ENCODE data around the gene MYL7. TPM values are rescaled to one million over a fixed set of nuclear protein-coding genes. Genes with fewer than 3 reads are reported as not detected.
"Not testable (repeated sequence)": the region's sequence is repeated elsewhere in the genome, so short reads cannot be mapped to it uniquely, and the experiment has no call there.

MYL7 gene
- total RNA-seq, 1 donor from 2014 or later: 1.2 TPM

DNA sequence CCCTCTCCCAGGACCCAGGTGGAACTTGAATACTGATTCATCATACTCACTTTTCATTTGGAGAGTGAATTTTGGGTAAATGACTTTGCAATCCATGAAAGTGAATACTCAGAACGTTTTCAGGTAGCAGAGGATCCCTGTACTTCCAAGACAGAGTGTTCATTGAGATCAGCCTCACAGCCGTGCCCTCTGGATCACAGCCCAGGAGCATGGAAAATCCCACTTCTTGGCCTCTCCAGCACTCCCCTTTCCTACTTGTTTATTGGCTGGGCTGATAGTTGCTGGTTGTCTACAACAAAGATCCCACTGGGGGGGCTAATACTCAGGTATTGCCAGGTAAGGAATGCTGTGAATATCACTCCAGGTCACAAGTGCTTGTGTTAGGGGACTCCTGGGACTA is 42.3 kb upstream of the MYL7 start:
- H3K36me3 ChIP-seq (ENCODE audit: control insufficient read depth, insufficient read depth, low read length): no peaks in the 10 kb centered on the region
- no peaks in the 10 kb centered on the region for H3K27me3 ChIP-seq (ENCODE audit: control insufficient read depth, insufficient read depth, low read length)
- H3K4me3 ChIP-seq (ENCODE audit: low read depth, low read length): no peak overlapping the region
- TF ChIP-seq, protein P1, sequence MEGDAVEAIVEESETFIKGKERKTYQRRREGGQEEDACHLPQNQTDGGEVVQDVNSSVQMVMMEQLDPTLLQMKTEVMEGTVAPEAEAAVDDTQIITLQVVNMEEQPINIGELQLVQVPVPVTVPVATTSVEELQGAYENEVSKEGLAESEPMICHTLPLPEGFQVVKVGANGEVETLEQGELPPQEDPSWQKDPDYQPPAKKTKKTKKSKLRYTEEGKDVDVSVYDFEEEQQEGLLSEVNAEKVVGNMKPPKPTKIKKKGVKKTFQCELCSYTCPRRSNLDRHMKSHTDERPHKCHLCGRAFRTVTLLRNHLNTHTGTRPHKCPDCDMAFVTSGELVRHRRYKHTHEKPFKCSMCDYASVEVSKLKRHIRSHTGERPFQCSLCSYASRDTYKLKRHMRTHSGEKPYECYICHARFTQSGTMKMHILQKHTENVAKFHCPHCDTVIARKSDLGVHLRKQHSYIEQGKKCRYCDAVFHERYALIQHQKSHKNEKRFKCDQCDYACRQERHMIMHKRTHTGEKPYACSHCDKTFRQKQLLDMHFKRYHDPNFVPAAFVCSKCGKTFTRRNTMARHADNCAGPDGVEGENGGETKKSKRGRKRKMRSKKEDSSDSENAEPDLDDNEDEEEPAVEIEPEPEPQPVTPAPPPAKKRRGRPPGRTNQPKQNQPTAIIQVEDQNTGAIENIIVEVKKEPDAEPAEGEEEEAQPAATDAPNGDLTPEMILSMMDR (IDR thresholded peaks at IDR 0.05; ENCODE audit: insufficient read depth, low read length, poor library complexity, severe bottlenecking): no peak
- no peak for DNase-seq (ENCODE audit: low read depth)

DNA sequence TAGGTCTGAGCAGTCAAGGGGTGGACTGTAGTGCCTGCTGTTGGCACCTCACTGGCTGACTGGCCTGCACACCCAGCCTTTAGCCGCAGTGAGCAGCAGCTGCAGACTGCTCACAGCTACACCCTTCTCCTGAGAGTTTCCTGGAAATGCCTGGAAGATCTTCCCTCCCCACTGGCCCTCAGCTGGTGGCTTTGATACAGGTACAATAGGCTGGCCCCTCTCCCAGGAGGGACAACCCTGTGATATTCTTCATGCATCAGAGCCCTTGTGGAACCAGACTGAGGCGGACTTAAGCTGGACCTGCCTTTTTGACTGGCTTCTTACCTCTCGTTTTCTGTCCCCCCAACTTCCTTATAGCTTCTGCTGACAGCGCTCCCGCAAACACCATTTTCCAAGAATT is 41.7 kb upstream of the MYL7 start:
- TF ChIP-seq, protein P1 (IDR thresholded peaks at IDR 0.05; ENCODE audit: insufficient read depth, low read length, poor library complexity, severe bottlenecking): no peak
- DNase-seq (ENCODE audit: low read depth): no peak
- H3K36me3 ChIP-seq (ENCODE audit: control insufficient read depth, insufficient read depth, low read length): no peaks in the 10 kb centered on the region
- H3K27me3 ChIP-seq (ENCODE audit: control insufficient read depth, insufficient read depth, low read length): no peaks in the 10 kb centered on the region
- H3K4me3 ChIP-seq (ENCODE audit: low read depth, low read length): no peak overlapping the region

DNA sequence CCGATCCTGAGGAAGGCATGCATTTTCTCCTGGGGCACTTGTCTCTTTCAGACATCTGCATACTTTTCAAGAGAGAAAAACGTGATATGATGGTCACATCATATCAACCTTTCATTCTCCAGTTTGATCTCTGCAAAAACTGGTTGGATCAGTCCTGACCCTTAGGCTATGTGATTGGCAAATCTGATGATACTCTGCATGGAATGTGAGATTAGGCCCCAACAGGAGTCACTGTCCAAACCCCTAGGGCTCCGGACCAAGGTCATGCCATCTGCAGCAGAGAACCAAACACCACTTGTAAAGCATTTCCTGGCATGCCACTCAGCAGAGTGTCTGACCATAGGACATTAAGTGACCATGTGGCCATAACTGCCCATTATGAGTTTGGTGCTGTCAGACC is 39.5 kb upstream of the MYL7 start:
- no peak for DNase-seq (ENCODE audit: low read depth)
- TF ChIP-seq, protein P1 (IDR thresholded peaks at IDR 0.05; ENCODE audit: insufficient read depth, low read length, poor library complexity, severe bottlenecking): no peak

DNA sequence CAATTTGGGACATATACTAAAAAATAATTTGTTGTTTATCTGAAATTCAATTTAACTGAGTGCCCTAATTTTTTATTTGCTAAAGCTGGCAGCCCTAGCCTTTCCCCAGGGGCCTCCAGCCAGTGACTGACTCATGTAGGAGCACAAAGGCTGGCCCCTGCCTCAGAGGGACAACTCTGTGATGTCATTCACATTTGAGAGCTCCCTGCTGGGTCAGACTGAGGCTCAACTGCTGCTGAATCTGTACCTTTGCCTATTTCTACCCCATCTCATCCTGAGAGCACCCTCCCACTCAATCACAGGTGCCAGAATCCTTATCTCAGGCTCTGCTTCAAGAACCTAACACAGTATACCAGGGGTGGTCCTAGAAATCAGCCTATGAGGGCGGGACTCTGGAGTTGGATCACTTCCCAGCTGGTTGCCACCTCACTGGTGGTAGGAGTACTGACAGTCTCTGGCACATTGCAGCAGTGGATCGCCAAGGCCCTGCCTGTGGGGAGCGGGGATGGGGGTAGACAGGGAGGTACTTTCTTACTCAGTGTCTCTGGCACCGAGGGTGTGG is 36.5 kb upstream of the MYL7 start:
- Histone ChIP-seq H3K36me3 (ENCODE audit: control insufficient read depth, insufficient read depth, low read length) (no peaks in the 10 kb centered on the region), H3K4me3 (ENCODE audit: low read depth, low read length) (no peak overlapping the region), H3K27me3 (ENCODE audit: control insufficient read depth, insufficient read depth, low read length) (no peaks in the 10 kb centered on the region)
- DNase-seq (ENCODE audit: low read depth): no peak
- TF ChIP-seq, protein P1 (IDR thresholded peaks at IDR 0.05; ENCODE audit: insufficient read depth, low read length, poor library complexity, severe bottlenecking): no peak

More for the DNA sequence above, 39.5 kb upstream of the MYL7 start:
- Histone ChIP-seq H3K36me3 (ENCODE audit: control insufficient read depth, insufficient read depth, low read length) (no peaks in the 10 kb centered on the region), H3K27me3 (ENCODE audit: control insufficient read depth, insufficient read depth, low read length) (no peaks in the 10 kb centered on the region), H3K4me3 (ENCODE audit: low read depth, low read length) (no peak overlapping the region)

DNA sequence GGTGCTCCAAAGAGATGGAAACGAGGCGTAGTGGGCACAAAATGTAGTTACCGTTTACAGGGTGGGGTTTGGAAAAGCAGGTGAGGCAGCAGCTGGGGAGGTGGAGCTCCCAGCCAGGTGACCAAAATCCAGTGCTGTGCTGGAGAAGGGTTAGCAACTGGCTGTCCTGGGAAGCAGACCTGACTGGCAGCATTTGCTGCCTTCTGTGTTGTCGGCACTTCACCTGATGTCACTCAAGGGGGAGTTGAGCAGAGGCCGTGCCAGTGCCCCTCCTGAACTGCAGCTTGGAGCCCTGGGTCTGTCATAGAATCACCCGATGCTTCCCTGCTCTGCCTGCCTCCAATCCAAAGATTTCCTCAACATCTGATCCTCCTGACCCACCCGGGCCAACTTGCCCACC is 35.4 kb upstream of the MYL7 start:
- Histone ChIP-seq H3K36me3 (ENCODE audit: control insufficient read depth, insufficient read depth, low read length) (no peaks in the 10 kb centered on the region), H3K27me3 (ENCODE audit: control insufficient read depth, insufficient read depth, low read length) (no peaks in the 10 kb centered on the region), H3K4me3 (ENCODE audit: low read depth, low read length) (no peak overlapping the region)
- TF ChIP-seq, protein P1 (IDR thresholded peaks at IDR 0.05; ENCODE audit: insufficient read depth, low read length, poor library complexity, severe bottlenecking): no peak
- DNase-seq (ENCODE audit: low read depth): no peak

DNA sequence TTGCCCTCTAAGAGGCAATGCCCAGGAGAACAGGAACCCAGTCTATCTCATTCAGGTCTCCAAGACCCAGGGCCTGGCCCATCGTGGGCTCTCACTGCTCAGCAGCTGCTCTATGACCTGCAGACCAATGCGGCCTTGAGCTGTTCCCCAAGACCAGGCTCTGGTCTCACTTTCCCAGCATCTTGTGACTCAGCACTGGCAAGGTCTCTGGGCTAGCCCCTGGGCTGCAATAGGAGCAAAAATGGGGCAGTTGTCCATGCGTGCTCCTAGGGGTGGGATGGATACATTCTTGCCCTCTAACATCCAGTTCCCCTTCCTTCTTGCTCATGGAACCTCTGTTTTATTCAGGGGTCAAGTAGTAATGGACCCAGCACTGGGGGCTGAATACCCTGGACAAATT is 34.6 kb upstream of the MYL7 start:
- DNase-seq (ENCODE audit: low read depth): no peak
- Histone ChIP-seq H3K27me3 (ENCODE audit: control insufficient read depth, insufficient read depth, low read length) (no peaks in the 10 kb centered on the region), H3K4me3 (ENCODE audit: low read depth, low read length) (no peak overlapping the region), H3K36me3 (ENCODE audit: control insufficient read depth, insufficient read depth, low read length) (no peaks in the 10 kb centered on the region)
- TF ChIP-seq, protein P1 (IDR thresholded peaks at IDR 0.05; ENCODE audit: insufficient read depth, low read length, poor library complexity, severe bottlenecking): no peak

DNA sequence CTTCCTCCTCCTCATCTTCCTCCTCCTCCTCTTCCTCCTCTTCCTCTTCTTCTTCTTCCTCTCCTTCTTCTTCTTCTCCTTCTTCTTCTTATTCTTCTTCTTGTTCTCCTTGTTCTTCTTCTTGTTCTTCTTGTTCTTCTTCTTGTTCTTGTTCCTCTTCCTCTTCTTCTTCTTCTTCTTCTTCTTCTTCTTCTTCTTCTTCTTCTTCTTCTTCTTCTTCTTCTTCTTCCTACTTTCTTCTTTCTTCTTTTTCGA is 33.5 kb upstream of the MYL7 start:
- H3K27me3 ChIP-seq (ENCODE audit: control insufficient read depth, insufficient read depth, low read length); H3K4me3 ChIP-seq (ENCODE audit: low read depth, low read length); H3K36me3 ChIP-seq (ENCODE audit: control insufficient read depth, insufficient read depth, low read length); DNase-seq (ENCODE audit: low read depth): not testable (repeated sequence)
